Colonic mucosa (tissue), 4 donors: ENCODE data around the gene UNC13C. TPM values are rescaled to one million over a fixed set of nuclear protein-coding genes. Genes with fewer than 3 reads are reported as not detected.
"Not testable (repeated sequence)": the region's sequence is repeated elsewhere in the genome, so short reads cannot be mapped to it uniquely, and the experiment has no call there.

ENCODE experiments used
- DNase-seq: peaks from one replicate; pipeline ENCODE4 v3.0.0-alpha.2; 2020
- H3K27ac ChIP-seq: fragments of 200-600 bp; one replicate; pipeline ENCODE4 v1.8.0; 2021
- H3K27me3 ChIP-seq: fragments of 200-600 bp; one replicate; pipeline ENCODE4 v1.8.0; 2021
- H3K36me3 ChIP-seq: fragments of 200-600 bp; one replicate; pipeline ENCODE4 v1.8.0; 2021
- H3K4me1 ChIP-seq: fragments of 200-600 bp; one replicate; pipeline ENCODE4 v1.8.0; 2021; ENCODE audit warnings: mild to moderate bottlenecking
- H3K4me3 ChIP-seq: fragments of 200-600 bp; one replicate; pipeline ENCODE4 v1.8.0; 2021
- H3K9ac ChIP-seq, 2 donors: one replicate each; pipeline ENCODE4 v1.7.0; 2013; ENCODE audit warnings: control low read depth in 2 of 2, low read depth in 2 of 2, low read length in 2 of 2
- H3K9me3 ChIP-seq: fragments of 200-600 bp; one replicate; pipeline ENCODE4 v1.8.0; 2021
- CTCF ChIP-seq: fragments of 200-600 bp; IDR thresholded peaks from one replicate; pipeline ENCODE4 v1.8.0; 2022; ENCODE audit warnings: antibody characterized with exemption, mild to moderate bottlenecking
- intact Hi-C: fragments of 100-400 bp; cut with DNase I; formaldehyde crosslinking; loops from one replicate; pipeline ENCODE4 v1.14.1; 2022
- total RNA-seq, 2 donors: library from RNA; stranded (reverse); fragmentation: NEBNext Ultra II Directional in 1 of 2; extraction: Animal tissue kit (Norgen Biotek cat#: 25700) in 1 of 2; gene quantifications; one replicate each; pipeline ENCODE4 v1.2.1, GENCODE V29; 2021
- donor health status: healthy.
- donor health status: DM: no; HTN: no; CAD: no.
- donor health status: DM: no; HTN: no; CAD: no.

Gene UNC13C
- total RNA-seq, result under 1 TPM; 0.05 to 0.13 TPM

DNA sequence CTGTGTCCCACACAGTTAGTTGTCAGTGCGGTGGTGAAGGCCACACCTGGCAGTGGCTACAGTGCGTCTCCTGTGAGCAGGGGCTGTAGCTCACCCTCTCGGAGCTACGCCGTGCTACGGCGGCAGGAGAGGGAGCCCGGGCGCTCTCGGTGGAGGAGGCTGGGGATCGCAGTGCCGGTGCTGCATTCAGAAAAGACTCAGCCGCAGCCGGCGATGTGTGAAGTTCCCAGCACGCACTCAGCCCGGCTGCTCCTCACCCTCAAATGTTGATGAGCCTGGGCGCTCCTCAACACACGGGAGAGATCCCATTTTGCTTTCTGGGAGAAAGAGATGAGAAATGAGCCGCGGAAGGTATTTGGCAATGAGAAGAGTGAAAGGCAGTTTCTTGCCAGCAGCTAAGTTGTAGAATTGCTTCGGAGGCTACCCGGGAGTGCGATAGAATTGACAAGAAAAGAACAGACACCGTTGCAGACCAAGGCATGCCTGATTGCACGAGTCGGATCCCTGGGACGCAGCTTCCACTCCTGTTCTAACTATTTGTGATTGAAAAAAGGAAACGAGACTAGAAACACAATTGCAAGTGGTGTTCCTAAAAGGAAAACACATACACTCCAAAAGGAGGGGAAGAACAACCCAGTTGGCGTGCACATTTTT, at the start of gene UNC13C:
Gene UNC13C (plus strand): TSS at position 189 of the 654 bp plus-strand sequence. CDS start 34,463 bp downstream, outside the sequence.
- Histone ChIP-seq H3K36me3 (no peaks in the 10 kb centered on the region), H3K9me3 (no peaks in the 10 kb centered on the region), H3K4me1 (no peaks in the 10 kb centered on the region), H3K27me3 (no peaks in the 10 kb centered on the region), H3K9ac (no peak within 1 kb of the TSS), H3K4me3 (no peak within 1 kb of the TSS), H3K27ac (no peak within 1 kb of the TSS)
- intact Hi-C loops, result loop anchor here (10.0 kb wide), 1 partner anchor 1126 kb away; no protein-coding TSS in a partner anchor
- peak; percentile 17 for DNase-seq
- no peak for TF ChIP-seq CTCF

DNA sequence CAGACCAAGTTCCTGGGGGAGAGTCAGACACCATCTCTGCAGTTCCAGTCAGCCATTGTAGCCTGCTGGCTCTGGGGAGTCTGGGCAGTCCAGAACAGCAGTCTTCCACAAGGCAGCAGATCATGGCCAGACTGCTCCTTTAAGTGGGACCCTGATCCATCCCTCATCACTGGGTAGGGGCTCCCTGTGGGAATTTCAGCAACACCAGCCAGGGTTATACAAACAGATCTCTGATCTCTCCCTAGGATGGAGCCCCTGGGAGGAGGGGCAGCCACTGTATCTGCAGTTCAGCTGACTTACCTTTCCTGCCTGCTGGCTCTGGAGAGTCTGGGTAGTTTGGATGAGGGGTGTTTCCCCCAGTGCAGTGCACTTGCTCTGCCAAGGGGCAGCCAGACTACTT, 42.1 kb upstream of the UNC13C start:
- TF ChIP-seq CTCF, result no peak
- intact Hi-C loops, result no loop called here
- no peak overlapping the region for H3K9ac ChIP-seq
- H3K4me1 ChIP-seq, result no peaks in the 10 kb centered on the region
- no peaks in the 10 kb centered on the region for H3K9me3 ChIP-seq
- no peaks in the 10 kb centered on the region for H3K27me3 ChIP-seq
- no peak overlapping the region for H3K27ac ChIP-seq
- no peak for DNase-seq
- H3K4me3 ChIP-seq, result no peak overlapping the region
- H3K36me3 ChIP-seq, result no peaks in the 10 kb centered on the region

- DNase-seq, intact Hi-C loops, H3K27me3 ChIP-seq, H3K4me3 ChIP-seq, H3K36me3 ChIP-seq, H3K4me1 ChIP-seq, H3K9me3 ChIP-seq, H3K9ac ChIP-seq, H3K27ac ChIP-seq: not testable (repeated sequence)
These were observed 40.6 kb upstream of the UNC13C start for GRCh38 chr15:53937632-53938031.

DNA sequence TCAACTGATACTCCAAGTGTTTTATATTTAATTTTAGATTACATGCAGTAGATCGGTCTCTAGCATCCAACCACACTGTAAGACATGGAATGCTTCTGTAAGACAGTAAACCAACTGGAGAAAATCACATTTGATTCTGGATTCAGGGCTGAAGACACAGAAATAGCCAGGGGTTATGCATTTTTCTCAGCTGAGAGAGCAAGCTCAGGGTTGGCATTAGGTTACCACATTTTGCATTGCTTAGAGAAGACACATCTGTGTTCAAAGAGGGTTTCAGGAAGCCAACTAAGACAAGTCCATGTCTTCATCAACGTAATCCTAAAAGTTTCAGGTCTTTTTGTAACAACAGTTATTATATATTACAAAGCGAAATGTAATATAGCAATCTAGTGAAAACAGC, 27.7 kb upstream of the UNC13C start:
- intact Hi-C loops, result no loop called here
- H3K36me3 ChIP-seq, result no peaks in the 10 kb centered on the region
- no peak for TF ChIP-seq CTCF

GRCh38 chr15:53955396-53955795, 22.8 kb upstream of the UNC13C start:
- no peak for DNase-seq
- Histone ChIP-seq H3K27ac (no peak overlapping the region), H3K4me3 (no peak overlapping the region), H3K9ac (no peak overlapping the region), H3K27me3 (no peaks in the 10 kb centered on the region), H3K4me1 (no peaks in the 10 kb centered on the region), H3K36me3 (no peaks in the 10 kb centered on the region), H3K9me3 (no peaks in the 10 kb centered on the region)
- TF ChIP-seq CTCF, result no peak
- intact Hi-C loops, result no loop called here

More for the DNA sequence above, 27.7 kb upstream of the UNC13C start:
- H3K27me3 ChIP-seq, result no peaks in the 10 kb centered on the region
- DNase-seq, result no peak
- no peaks in the 10 kb centered on the region for H3K9me3 ChIP-seq
- no peak overlapping the region for H3K4me3 ChIP-seq
- H3K4me1 ChIP-seq, result no peaks in the 10 kb centered on the region
- H3K27ac ChIP-seq, result no peak overlapping the region
- no peak overlapping the region for H3K9ac ChIP-seq
